Measurements from ENCODE around the gene SGCA. TPM values are rescaled to one million over a fixed set of nuclear protein-coding genes. Genes with fewer than 3 reads are reported as not detected.

SGCA gene
- total RNA-seq, 2 experiments from 2014 or later: 0.57 to 1.1 TPM

DNA sequence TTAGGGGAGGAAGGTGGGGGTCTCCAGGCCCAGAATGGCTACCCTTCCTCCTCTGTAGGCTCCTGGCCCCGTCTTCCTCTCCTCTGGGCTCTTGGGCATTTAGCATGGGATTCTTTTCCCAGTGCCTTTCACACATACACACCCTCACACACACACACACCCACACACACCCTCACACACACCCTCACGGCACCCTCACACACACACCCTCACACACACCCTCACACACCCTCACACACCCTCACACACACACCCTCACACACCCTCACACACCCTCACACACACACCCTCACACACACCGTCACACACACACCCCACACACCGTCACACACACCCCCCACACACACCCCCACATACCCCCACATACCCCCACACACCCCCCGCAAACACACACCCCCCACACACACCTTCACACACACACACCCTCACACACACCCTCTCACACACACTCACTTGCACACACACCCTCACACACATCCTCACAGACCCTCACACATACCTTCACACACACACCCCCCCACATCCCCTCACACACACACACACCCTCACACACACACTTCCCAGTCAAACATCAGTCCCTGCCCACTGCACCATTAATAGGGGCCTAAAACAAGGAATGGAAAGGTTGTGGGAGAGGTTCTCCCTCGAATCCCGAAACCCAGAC, 845 bp downstream of the SGCA start:
- Histone ChIP-seq H3K36me3 (ENCODE audit: insufficient read depth, low read length) (no peaks in the 10 kb centered on the region), H3K9me2 (ENCODE audit: insufficient read depth, low read length) (no peaks in the 10 kb centered on the region), H3K9me3 (ENCODE audit: low read length) (no peaks in the 10 kb centered on the region), H3K4me1 (ENCODE audit: insufficient read depth, low read length, poor library complexity, severe bottlenecking) (peaks cover 31% of the 10 kb centered on the region), H4K20me1 (ENCODE audit: insufficient read depth, low read length) (no peaks in the 10 kb centered on the region), H3K27ac (ENCODE audit: low read depth, low read length, poor library complexity, severe bottlenecking) (no peak overlapping the region), H2AFZ (ENCODE audit: low read length) (no peak overlapping the region), H3K79me2 (ENCODE audit: insufficient read depth, low read depth, low read length) (no peaks in the 10 kb centered on the region), H3K4me2 (ENCODE audit: low read length) (no peak overlapping the region), H3K4me3 (ENCODE audit: low read depth, low read length, poor library complexity, severe bottlenecking) (no peak overlapping the region)
- ChIA-PET POLR2A (no interaction called here), CTCF (ENCODE audit: unreplicated experiment) (no interaction called here)
- no peak for DNase-seq (ENCODE audit: low spot score)
- intact Hi-C loops (cut with micrococcal nuclease; ENCODE audit: unreplicated experiment): no loop called here
- no TSS peak for BruUV-seq (replicated peaks)
- TF ChIP-seq EZH2phosphoT487 (IDR thresholded peaks at IDR 0.05; ENCODE audit: borderline replicate concordance, low read depth, low read length): no peak
- TF ChIP-seq, protein P1, sequence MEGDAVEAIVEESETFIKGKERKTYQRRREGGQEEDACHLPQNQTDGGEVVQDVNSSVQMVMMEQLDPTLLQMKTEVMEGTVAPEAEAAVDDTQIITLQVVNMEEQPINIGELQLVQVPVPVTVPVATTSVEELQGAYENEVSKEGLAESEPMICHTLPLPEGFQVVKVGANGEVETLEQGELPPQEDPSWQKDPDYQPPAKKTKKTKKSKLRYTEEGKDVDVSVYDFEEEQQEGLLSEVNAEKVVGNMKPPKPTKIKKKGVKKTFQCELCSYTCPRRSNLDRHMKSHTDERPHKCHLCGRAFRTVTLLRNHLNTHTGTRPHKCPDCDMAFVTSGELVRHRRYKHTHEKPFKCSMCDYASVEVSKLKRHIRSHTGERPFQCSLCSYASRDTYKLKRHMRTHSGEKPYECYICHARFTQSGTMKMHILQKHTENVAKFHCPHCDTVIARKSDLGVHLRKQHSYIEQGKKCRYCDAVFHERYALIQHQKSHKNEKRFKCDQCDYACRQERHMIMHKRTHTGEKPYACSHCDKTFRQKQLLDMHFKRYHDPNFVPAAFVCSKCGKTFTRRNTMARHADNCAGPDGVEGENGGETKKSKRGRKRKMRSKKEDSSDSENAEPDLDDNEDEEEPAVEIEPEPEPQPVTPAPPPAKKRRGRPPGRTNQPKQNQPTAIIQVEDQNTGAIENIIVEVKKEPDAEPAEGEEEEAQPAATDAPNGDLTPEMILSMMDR (conservative IDR thresholded peaks at IDR 0.05; ENCODE audit: low read length): no peak

DNA sequence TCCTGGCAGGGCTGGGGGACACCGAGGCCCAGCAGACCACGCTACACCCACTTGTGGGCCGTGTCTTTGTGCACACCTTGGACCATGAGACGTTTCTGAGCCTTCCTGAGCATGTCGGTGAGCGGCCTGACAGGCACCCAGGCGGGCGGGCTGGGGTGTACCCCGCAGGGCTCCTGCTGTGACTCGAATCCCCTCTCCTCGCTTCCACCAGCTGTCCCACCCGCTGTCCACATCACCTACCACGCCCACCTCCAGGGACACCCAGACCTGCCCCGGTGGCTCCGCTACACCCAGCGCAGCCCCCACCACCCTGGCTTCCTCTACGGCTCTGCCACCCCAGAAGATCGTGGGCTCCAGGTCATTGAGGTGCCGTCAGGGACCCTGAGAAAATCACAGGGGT, 1.6 kb downstream of the SGCA start:
- no peaks in the 10 kb centered on the region for H3K9me2 ChIP-seq (ENCODE audit: insufficient read depth, low read length)
- CTCF ChIA-PET (ENCODE audit: unreplicated experiment): no interaction called here
- H3K79me2 ChIP-seq (ENCODE audit: insufficient read depth, low read depth, low read length): no peaks in the 10 kb centered on the region
- H4K20me1 ChIP-seq (ENCODE audit: insufficient read depth, low read length): no peaks in the 10 kb centered on the region
- intact Hi-C loops (cut with micrococcal nuclease; ENCODE audit: unreplicated experiment): no loop called here
- H2AFZ ChIP-seq (ENCODE audit: low read length): no peak overlapping the region
- peaks cover 26% of the 10 kb centered on the region for H3K4me1 ChIP-seq (ENCODE audit: insufficient read depth, low read length, poor library complexity, severe bottlenecking)
- H3K27ac ChIP-seq (ENCODE audit: low read depth, low read length, poor library complexity, severe bottlenecking): no peak overlapping the region
- DNase-seq (ENCODE audit: low spot score): no peak
- BruUV-seq (replicated peaks): no TSS peak
- H3K36me3 ChIP-seq (ENCODE audit: insufficient read depth, low read length): no peaks in the 10 kb centered on the region
- no peak overlapping the region for H3K4me2 ChIP-seq (ENCODE audit: low read length)
- H3K4me3 ChIP-seq (ENCODE audit: low read depth, low read length, poor library complexity, severe bottlenecking): no peak overlapping the region
- TF ChIP-seq, protein P1 (conservative IDR thresholded peaks at IDR 0.05; ENCODE audit: low read length): no peak
- TF ChIP-seq EZH2phosphoT487 (IDR thresholded peaks at IDR 0.05; ENCODE audit: borderline replicate concordance, low read depth, low read length): no peak
- no peaks in the 10 kb centered on the region for H3K9me3 ChIP-seq (ENCODE audit: low read length)
- POLR2A ChIA-PET: no interaction called here

DNA sequence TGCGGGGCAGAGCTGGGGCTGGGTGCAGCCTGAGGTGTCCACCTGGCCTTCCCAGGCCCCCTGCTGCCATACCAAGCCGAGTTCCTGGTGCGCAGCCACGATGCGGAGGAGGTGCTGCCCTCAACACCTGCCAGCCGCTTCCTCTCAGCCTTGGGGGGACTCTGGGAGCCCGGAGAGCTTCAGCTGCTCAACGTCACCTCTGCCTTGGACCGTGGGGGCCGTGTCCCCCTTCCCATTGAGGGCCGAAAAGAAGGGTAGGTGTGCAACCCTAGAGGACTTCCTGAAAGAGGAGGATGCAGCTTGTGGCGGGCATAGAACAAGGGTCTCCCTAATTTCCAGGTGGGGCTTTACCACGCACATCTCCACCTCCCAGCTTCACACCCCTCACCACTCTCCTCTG, 2.5 kb downstream of the SGCA start:
- intact Hi-C loops (cut with micrococcal nuclease; ENCODE audit: unreplicated experiment): no loop called here
- H3K4me3 ChIP-seq (ENCODE audit: low read depth, low read length, poor library complexity, severe bottlenecking): peak overlapping the region; percentile 64
- no peak overlapping the region for H3K27ac ChIP-seq (ENCODE audit: low read depth, low read length, poor library complexity, severe bottlenecking)
- no peaks in the 10 kb centered on the region for H3K36me3 ChIP-seq (ENCODE audit: insufficient read depth, low read length)
- H3K4me2 ChIP-seq (ENCODE audit: low read length): peak overlapping the region; percentile 69
- H3K4me1 ChIP-seq (ENCODE audit: insufficient read depth, low read length, poor library complexity, severe bottlenecking): peaks cover 26% of the 10 kb centered on the region
- no peaks in the 10 kb centered on the region for H3K79me2 ChIP-seq (ENCODE audit: insufficient read depth, low read depth, low read length)
- TF ChIP-seq, protein P1 (conservative IDR thresholded peaks at IDR 0.05; ENCODE audit: low read length): no peak
- TF ChIP-seq EZH2phosphoT487 (IDR thresholded peaks at IDR 0.05; ENCODE audit: borderline replicate concordance, low read depth, low read length): no peak
- H4K20me1 ChIP-seq (ENCODE audit: insufficient read depth, low read length): no peaks in the 10 kb centered on the region
- CTCF ChIA-PET (ENCODE audit: unreplicated experiment): interaction anchor here (1.5 kb wide), 1 partner anchor 29 kb away, joined by 6 read pairs; no protein-coding TSS in a partner anchor
- POLR2A ChIA-PET: no interaction called here
- DNase-seq (ENCODE audit: low spot score): no peak
- no TSS peak for BruUV-seq (replicated peaks)
- no peaks in the 10 kb centered on the region for H3K9me2 ChIP-seq (ENCODE audit: insufficient read depth, low read length)
- no peaks in the 10 kb centered on the region for H3K9me3 ChIP-seq (ENCODE audit: low read length)
- H2AFZ ChIP-seq (ENCODE audit: low read length): peak overlapping the region; percentile 96; the same call in 1 of the 2 replicates
